Stimulated activated CD8-positive, alpha-beta memory T cell treated with anti-CD3 and anti-CD28 coated beads, Interleukin-15, amount 100 ng/mL, for 24 hours (primary cell): ENCODE measurements around the gene TMEM178A.

Experiments used
- DNase-seq: peaks from one replicate; pipeline ENCODE4 v3.0.0-alpha.2; 2020; ENCODE audit warnings: low read depth

The TMEM178A gene

GRCh38 chr2:39743269-39743776 is 77.6 kb downstream of the TMEM178A start:
- DNase-seq: no peak

- no peak for DNase-seq
Observed at GRCh38 chr2:39755466-39755865, 89.7 kb downstream of the TMEM178A start.

GRCh38 chr2:39757156-39757555 is 91.4 kb downstream of the TMEM178A start:
- DNase-seq: no peak

- no peak for DNase-seq
Observed at GRCh38 chr2:39762448-39762847, 96.7 kb downstream of the TMEM178A start.
